ENCODE data around the gene ACTL10.
"Not testable (repeated sequence)": the region's sequence is repeated elsewhere in the genome, so short reads cannot be mapped to it uniquely, and the experiment has no call there.

ACTL10 gene

DNA sequence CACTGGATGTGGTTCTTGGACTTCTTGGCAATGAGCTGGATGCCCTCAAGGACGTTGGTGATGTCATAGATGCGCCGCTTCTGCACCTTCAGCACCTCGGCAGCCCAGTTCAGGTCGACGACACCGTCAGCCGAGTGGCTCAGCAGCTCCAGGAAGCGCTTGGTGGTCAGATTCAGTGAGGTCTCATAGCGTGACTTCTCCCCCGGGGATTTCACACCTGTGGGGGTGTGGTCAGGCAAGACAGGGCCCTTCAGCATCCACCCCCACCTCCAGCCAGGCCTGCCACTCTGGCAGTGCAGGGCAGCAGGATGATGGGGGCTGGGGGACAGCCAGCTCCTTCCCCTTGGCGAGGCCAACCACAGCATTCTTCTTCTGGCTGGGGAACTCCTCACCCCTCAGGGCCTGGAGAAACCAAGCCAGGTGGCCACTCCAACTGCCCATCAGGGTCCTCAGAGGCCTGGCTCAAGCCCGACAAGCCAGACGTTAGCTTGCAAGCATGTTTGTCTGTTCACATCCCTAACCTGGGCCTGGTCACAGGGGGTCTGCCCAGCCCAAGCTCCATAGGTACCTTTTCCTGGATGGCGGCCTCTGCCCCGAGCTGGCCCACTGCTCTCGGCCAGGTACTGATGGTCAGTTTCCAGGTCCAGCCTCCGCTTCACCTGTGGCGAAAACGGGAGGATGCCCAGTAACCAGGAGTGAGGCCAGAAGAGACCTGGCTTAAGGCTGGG lies 13.2 kb downstream of the ACTL10 start:
- DNase-seq, result no peak

DNA sequence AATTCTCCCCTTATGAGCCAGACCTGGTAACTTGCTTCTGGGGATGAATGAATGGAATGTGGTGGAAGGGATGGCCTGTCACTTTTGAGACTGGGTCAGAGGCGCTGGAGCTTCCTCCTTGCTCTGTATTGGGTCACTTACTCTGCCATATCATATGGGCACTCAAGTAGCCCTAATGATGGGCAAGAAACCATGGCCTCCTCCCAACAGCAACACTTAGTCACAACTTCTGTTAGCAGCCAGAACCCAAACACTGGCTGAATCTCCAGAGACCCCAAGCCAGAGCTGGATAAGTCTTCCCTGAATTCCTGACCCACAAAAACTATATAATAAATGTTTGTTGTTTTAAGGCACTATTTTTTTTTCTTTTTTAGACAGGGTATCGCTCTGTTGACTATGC lies 13.9 kb downstream of the ACTL10 start:
- no peak for DNase-seq

DNA sequence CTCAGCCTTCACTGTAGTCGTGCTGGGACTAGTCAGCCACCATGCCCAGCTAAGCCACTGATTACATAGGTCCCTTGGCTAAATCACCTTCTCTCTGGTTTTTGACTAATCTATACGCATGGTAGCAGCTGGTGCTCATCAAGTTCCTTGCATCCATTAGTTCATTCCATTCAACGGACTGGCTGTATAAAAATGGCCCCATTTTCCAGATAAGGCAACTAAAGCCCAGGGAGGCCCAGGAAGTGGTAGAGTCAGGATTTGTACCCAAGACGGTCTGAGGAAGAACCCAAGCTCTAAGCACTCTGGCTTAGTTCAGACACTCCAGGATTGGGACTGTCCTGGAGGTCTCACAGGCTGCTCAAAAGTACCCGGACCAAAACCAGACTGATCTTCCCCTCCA lies 14.5 kb downstream of the ACTL10 start:
- no peak for DNase-seq

- DNase-seq, result no peak
Observed at GRCh38 chr20:33681728-33682353, 15.1 kb downstream of the ACTL10 start.

DNA sequence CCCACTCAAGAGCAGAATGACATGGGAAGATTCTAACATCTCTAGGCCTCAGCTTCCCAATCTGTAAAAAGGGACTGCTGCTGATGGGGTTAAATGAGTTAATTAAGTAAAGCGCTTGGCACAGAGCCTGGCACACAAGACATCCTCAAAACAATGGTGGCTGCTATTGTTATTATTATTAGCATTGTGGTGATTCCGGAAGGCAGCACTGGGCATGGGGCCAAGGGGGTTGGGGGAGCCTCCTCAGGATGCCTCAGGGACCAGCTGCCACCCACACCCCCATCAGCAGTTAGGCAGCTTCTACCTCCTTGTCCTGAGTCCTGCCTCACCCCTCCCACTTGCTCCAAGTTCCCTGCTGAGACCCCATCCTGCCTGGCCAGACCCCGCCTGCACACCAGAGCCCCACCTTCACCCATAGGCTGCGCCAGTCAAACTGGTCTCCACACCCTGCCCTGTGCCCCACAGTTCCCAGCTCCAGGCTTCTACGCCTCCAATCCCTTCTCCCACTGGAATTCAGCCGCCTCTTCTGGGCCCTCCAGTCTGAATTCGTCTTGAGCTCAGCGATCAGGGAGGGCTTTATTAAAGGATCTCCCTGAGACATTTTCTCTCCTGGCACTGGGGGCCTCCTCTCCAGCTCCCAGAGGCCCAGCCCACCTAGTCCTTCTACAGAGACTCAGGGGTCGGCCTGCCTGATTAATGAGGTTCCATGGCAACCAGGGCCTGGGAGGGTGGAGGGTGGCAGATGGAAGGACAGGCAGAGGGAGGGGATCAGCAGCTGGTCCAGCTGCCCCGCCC lies 18.0 kb downstream of the ACTL10 start:
- DNase-seq, result no peak

DNA sequence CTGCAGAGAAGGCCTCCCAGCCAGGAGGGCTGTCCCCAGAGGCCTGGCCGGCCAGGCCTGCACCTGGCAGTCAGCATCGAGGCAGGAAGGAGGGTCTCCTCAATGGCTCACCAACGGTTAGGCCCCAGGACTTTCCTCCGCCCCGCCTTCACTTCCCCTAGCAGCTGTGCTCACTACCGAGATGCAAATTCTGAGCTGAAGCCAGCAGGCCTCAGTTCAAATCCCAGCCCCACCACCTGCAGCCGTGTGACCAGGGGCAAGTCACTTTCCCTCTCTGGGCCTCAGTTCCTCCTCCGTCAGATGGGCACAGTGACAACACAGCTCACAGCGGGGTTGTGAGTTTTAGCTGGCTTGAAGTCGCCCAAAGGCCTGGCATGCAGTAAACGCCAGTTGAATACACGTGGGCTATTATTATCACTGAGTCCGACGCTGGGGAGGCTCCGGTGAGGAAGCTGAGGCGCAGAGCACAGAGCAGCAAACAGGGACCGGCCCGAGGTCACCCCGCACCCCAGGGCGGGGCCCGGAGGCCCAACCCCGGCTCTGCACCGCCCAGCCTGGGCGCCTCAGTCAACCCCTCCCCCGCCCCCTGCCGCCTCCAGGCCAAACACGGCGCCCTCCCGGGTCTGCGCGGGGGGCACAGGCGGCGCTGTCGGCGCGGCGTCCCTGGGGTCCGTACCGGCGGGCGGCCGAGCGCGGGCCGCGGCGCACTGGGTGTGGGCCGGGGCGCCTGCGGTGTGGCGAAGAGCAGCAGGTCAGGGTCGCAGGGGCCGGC lies 18.8 kb downstream of the ACTL10 start:
- DNase-seq, result peak; percentile 86

DNA sequence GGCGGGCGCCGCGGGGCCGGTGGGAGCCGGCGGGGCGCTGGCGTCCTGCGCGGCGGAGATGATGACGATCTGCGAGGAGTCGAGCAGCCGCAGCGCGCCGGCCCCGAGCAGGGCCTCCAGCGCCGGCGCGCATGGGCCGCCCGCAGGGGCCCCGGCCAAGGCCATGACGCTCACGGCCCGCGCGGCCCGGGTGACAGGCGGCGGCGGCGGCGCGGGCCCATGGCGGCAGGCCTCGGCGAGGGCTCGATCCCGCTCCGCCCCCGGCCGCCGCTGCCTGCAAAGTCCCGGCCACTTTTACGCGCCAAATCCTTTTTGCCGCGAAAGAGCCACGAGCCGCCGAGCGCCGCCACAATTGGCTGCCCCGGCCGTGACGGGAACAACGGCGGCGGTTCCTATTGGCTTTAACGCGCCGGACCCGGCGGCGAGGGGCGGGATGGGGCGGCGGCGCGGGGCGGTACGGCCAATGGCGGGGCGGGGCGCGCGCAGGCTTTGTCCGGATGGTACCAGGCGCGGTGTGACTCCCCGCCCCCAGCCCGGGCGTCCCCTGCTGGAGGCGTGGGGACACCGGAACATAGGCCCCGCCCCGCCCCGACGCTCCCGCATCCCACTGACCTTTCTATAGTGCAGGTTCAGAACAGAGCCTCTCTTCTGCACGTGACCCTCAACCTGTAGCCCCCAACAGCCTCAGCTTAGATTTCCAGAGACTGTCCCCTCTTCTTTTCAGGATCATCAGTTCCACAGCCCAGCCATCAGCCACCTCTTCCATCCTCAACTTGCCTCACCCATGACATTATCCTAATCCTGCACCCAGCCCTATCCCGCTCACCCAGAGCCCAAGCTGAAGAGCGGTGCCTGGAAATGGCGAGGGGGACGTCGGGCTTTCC lies 19.6 kb downstream of the ACTL10 start, which contains the start of gene E2F1:
E2F1 (minus strand) TSS at position 286 of the 884 bp plus-strand sequence; CDS start at position 165, 121 bp downstream.
- peak; percentile 98 for DNase-seq

DNA sequence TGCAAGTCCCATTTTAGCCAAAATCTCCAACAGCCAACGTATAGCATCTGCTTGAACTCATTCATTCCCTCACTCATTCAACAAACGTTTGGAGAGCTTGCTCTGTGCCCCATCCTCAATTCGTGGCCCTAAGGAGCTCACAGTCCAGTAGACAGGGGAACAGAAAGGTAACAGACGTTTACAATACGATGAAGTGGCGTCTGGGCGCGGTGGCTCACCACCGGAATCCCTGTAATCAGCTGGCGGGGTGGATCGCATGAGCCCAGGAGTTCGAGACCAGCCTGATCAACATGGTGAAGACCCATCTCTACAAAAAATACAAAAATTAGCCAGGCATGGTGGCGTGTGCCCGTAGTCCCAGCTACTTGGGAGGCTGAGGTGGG lies 20.2 kb downstream of the ACTL10 start:
- DNase-seq, result no peak

- no peak for DNase-seq
Observed at GRCh38 chr20:33687370-33687915, 20.7 kb downstream of the ACTL10 start.

DNA sequence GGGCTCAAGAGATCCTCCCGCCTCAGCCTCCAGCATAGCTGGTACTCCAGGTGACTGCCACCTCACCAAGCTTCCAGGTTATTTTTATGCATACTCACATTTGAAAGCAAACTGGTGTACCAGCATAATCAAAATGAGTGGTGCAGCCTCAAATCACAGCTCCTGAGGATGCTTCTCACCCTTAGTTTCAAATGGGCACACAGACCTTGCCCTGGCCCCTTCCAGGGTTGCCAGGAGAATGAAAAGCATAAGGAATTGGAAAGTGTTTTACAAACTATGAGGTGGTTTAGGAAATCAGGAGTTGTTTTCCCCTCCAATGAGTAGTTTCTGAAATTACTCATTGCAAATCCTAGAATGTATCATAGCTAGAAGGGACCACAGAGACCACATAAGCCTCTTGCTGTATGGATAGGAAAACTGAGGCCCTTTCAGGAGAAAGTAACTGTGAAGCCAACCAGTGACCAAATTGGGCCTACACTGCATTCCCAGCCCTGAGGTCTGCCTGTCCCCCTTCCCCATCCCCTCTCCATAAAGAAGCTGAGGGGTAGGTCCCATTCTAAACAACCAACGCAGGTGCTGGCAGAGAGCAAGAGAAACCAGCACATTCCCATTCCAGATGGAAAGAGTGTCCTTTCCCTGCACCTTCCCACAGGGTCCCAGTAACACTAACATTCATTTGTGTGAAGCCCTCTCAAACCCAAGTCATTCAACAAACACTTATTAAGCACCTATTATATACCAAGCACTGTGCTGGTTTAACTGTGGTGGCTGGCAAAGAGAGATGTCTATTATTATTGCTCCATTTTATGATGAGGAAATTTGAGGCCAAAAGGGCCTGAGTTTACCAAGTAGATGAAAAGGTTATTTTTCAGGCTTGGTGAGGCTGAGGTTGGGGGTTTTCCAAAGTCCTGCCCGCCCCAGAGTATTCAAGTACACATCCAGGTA lies 21.5 kb downstream of the ACTL10 start:
- DNase-seq, result no peak

DNA sequence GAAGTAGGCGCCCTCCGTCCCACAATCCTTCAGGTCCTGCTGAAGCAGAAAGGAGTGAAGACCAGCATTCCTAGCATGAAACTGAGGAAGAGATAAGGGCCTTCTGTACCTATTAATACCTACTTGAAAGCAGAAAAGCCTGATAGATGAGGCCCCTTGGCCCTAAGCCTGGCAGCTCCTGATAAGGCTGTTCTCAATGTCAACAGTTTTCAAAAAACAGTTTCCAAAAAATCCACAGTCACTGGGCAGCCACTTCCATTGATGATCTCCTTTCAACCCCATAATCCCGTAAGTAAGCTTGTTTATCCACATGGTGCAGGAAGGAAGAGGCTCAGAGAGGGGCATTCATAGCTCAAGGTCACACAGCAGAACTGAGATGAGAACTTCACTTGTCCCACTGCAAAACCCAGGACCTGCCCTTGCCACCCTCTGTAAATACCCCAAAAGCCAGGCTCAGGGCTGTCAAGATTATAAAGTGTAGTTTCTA lies 22.2 kb downstream of the ACTL10 start:
- DNase-seq, result no peak

GRCh38 chr20:33689493-33689892 lies 22.8 kb downstream of the ACTL10 start:
- no peak for DNase-seq

- DNase-seq, result peak; percentile 78
Observed at GRCh38 chr20:33689973-33690372, 23.2 kb downstream of the ACTL10 start.

- no peak for DNase-seq
Observed at GRCh38 chr20:33693289-33693688, 26.5 kb downstream of the ACTL10 start.

DNA sequence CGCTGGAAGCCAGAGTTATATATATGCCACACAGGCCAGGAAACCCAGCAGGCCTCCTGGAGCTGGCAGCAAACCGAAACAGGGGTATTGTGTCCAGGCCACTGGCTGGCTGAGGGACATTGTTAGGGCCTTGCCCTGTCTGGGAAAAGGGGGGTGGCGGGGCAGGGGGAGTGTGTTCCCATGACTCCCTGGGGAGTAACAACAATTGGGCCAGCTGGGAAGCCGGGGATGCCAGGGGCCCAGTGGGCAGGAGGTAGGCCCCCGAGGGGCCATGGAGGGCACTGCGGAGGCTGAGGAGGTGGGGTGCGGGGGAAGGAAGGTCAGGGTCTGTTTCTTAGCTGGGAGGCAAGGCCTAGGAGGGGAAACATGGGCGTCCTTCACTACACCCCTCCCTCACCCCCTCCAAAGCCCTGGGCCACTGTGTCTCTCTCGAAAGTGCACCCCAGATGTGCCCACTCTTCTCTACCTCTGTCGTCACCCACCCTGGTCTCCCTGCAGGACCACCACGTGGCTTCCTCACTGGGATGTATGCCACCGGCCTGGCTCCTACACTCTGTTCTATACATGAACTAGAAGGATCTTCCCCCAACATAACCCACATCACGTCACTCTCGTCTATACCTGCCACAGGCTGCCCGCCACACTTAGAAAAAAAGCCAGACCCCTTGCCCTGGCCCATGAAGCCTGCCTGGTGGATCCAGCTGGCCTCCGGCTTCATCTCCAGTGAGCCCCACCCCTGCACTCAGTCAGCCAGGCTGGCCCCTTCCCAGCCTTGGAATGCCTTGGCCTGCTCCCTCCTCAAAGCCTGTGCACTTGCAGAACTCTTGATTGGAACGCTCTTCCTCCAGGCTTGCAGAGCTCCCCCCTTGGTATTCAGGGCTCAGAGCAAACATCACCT lies 27.2 kb downstream of the ACTL10 start:
- no peak for DNase-seq

GRCh38 chr20:33694639-33695012 lies 27.9 kb downstream of the ACTL10 start:
- DNase-seq, result no peak

DNA sequence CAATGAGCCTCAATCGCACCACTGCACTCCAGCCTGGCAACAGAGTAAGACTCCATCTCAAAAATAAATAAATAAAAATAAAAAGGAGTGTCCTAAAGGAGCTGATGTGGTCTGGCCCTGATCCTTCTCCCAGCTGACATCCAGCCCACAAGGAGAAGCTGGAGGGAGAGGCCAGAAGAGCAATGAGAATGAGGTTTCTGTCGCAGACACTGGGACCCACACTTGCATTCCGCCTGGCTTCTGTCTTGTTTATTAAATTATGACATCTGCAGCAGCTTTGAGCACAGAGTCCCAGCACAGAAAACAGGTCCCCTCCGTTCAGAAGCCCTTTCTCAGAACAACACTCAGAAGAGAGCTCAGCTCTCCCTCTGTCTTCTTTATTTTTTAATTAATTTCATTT lies 29.7 kb downstream of the ACTL10 start:
- no peak for DNase-seq

DNA sequence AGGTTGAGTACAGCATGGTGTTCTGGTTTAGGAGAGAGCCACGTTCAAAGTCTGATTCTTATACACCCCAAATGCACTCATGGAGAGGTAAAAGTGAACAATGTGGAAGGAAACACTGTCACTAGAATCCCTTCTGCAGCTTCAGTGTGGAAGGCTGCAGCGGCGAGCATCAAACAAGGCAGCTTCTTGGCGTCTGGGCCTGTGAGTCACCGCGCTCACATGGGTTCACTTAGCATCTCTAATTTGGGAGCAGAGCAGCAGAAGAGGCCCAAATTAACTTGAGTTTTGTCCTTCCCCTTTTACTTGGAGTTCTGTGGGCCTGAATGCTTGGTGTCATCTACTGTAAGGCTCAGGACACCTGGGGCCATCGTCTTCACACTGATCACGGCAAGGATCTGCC lies 30.4 kb downstream of the ACTL10 start:
- no peak for DNase-seq

DNA sequence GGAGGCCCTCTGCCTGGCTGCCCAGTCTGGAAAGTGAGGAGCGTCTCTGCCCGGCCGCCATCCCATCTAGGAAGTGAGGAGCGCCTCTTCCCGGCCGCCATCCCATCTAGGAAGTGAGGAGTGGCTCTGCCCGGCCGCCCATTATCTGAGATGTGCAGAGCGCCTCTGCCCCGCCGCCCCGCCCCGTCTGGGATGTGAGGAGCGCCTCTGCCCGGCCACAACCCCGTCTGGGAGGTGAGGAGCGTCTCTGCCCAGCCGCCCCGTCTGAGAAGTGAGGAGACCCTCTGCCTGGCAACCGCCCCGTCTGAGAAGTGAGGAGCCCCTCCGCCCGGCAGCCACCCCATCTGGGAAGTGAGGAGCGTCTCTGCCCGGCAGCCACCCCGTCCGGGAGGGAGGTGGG lies 32.2 kb downstream of the ACTL10 start:
- DNase-seq, result not testable (repeated sequence)
